B cell (primary cell): Measurements from ENCODE around the gene BRWD1.

Source experiments
- EZH2 ChIP-seq: IDR thresholded peaks from 2 replicates; pipeline ENCODE4 v1.6.1; 2012; ENCODE audit warnings: borderline replicate concordance, low read depth, mild to moderate bottlenecking, moderate library complexity, low read length; ENCODE audit not compliant: insufficient read depth, poor library complexity, severe bottlenecking
- TF ChIP-seq, protein P1 (sequence below): fragments of 200-600 bp; IDR thresholded peaks from one replicate; pipeline ENCODE4 v1.8.0; 2022; ENCODE audit warnings: antibody characterized with exemption, mild to moderate bottlenecking

DNA sequence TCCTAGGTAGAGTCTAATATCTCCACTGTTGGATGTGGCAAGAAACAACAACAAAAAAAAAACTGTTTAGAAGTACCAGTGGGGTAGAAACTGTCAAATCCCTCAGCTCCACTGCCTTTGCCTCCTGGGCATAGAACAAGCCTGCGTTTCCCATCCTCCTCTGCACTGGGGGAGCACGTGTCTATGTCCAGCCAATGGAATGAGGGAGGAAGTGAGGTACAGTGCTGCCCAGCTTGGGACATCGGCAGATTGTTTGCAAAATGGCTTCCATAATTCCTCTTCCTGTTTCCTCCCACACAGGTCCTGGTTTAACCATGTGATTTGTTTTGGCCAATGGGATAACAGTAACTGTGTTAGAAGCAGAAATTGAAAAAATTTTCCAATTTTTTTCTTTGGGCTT lies 169.2 kb downstream of the BRWD1 start:
- TF ChIP-seq, protein P1, sequence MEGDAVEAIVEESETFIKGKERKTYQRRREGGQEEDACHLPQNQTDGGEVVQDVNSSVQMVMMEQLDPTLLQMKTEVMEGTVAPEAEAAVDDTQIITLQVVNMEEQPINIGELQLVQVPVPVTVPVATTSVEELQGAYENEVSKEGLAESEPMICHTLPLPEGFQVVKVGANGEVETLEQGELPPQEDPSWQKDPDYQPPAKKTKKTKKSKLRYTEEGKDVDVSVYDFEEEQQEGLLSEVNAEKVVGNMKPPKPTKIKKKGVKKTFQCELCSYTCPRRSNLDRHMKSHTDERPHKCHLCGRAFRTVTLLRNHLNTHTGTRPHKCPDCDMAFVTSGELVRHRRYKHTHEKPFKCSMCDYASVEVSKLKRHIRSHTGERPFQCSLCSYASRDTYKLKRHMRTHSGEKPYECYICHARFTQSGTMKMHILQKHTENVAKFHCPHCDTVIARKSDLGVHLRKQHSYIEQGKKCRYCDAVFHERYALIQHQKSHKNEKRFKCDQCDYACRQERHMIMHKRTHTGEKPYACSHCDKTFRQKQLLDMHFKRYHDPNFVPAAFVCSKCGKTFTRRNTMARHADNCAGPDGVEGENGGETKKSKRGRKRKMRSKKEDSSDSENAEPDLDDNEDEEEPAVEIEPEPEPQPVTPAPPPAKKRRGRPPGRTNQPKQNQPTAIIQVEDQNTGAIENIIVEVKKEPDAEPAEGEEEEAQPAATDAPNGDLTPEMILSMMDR = no peak
- TF ChIP-seq EZH2 = no peak
